Caco-2 (cell line): ENCODE data around the gene CAMK2G. TPM values are rescaled to one million over a fixed set of nuclear protein-coding genes. Genes with fewer than 3 reads are reported as not detected.
"Not testable (repeated sequence)": the region's sequence is repeated elsewhere in the genome, so short reads cannot be mapped to it uniquely, and the experiment has no call there.

Experiments used
- BruUV-seq: library from RNA; stranded (reverse); fragments of 400-500 nt; replicated peaks from 2 replicates; lab custom pipeline; 2021; lab: Mats Ljungman, UMichigan
- CTCF ChIA-PET: fragments of 300-600 bp; sonication (Branson Sonifier 250); formaldehyde crosslinking; loops from one replicate; lab custom pipeline; 2022; ENCODE audit warnings: antibody characterized with exemption; lab: Charles Lee
- POLR2A ChIA-PET: fragments of 300-600 bp; sonication (Branson Sonifier 250); formaldehyde crosslinking; loops from one replicate; lab custom pipeline; 2022; ENCODE audit warnings: antibody characterized with exemption; lab: Charles Lee
- DNase-seq, 2 experiments: peaks; one replicate each; pipeline versions ENCODE4 v3.0.0 to v3.0.0-alpha.2; 2020 to 2022
- H3K27me3 ChIP-seq: replicated peaks from 2 replicates; pipeline ENCODE4 v1.6.0; 2011; ENCODE audit warnings: low read length; ENCODE audit not compliant: control insufficient read depth, insufficient read depth
- H3K36me3 ChIP-seq: 2 replicates; pipeline ENCODE4 v1.5.1; 2011; ENCODE audit warnings: low read length; ENCODE audit not compliant: control insufficient read depth, insufficient read depth
- H3K4me1 ChIP-seq: fragments of 250-450 bp; sonication (Bioruptor Pico); 2 replicates; pipeline ENCODE4 v1.5.1; 2020; ENCODE audit warnings: mild to moderate bottlenecking
- H3K4me3 ChIP-seq: 2 replicates; pipeline ENCODE4 v1.5.1; 2011; ENCODE audit warnings: low read depth, mild to moderate bottlenecking, control low read depth, low read length
- H3K9me3 ChIP-seq: fragments of 250-450 bp; sonication (Bioruptor Pico); 2 replicates; pipeline ENCODE4 v1.5.1; 2020; ENCODE audit warnings: mild to moderate bottlenecking, moderate library complexity
- H3K27ac Mint-ChIP-seq: one replicate; pipeline ENCODE4 v1.8.0; 2022; ENCODE audit warnings: mixed read lengths; ENCODE audit not compliant: unreplicated experiment
- H3K27me3 Mint-ChIP-seq: one replicate; pipeline ENCODE4 v1.8.0; 2022; ENCODE audit warnings: mixed read lengths; ENCODE audit not compliant: insufficient read depth, unreplicated experiment
- H3K36me3 Mint-ChIP-seq: one replicate; pipeline ENCODE4 v1.8.0; 2022; ENCODE audit warnings: mild to moderate bottlenecking, mixed read lengths; ENCODE audit not compliant: insufficient read depth, unreplicated experiment
- H3K4me1 Mint-ChIP-seq: one replicate; pipeline ENCODE4 v1.8.0; 2022; ENCODE audit warnings: low read depth, mixed read lengths; ENCODE audit not compliant: unreplicated experiment
- H3K4me3 Mint-ChIP-seq: one replicate; pipeline ENCODE4 v1.8.0; 2022; ENCODE audit warnings: mild to moderate bottlenecking, moderate library complexity, mixed read lengths; ENCODE audit not compliant: unreplicated experiment
- H3K9me3 Mint-ChIP-seq: one replicate; pipeline ENCODE4 v1.8.0; 2022; ENCODE audit warnings: mixed read lengths; ENCODE audit not compliant: unreplicated experiment
- CTCF ChIP-seq, 2 experiments: fragments of 200-600 bp in 1 of 2; IDR thresholded peaks; 1 replicate in 1 of 2; 2 replicates in 1 of 2; pipeline versions ENCODE4 v1.5.1 to v1.8.0; 2011 to 2022; ENCODE audit warnings: antibody characterized with exemption in 1 of 2, control low read depth in 1 of 2, inconsistent platforms in 1 of 2, low read depth in 1 of 2, low read length in 1 of 2, mild to moderate bottlenecking in 1 of 2, moderate library complexity in 1 of 2; ENCODE audit not compliant: insufficient read depth in 1 of 2, severe bottlenecking in 1 of 2, unreplicated experiment in 1 of 2
- intact Hi-C: fragments of 100-400 bp; cut with micrococcal nuclease; formaldehyde crosslinking; loops from one replicate; pipeline ENCODE4 v1.10.0; 2022; ENCODE audit not compliant: unreplicated experiment
- total RNA-seq: library from RNA; stranded (reverse); gene quantifications from 2 replicates; pipeline ENCODE4 v1.2.3, GENCODE V29; 2022

CAMK2G gene
- total RNA-seq, 1 experiment from 2014 or later = 78.8 TPM

- no peak for DNase-seq
- Mint-ChIP-seq H3K4me1 (no peaks in the 10 kb centered on the region), H3K27ac (no peak overlapping the region), H3K36me3 (peaks cover 84% of the 10 kb centered on the region), H3K9me3 (no peaks in the 10 kb centered on the region), H3K4me3 (no peak overlapping the region), H3K27me3 (no peaks in the 10 kb centered on the region)
- H3K27me3 ChIP-seq = no peaks in the 10 kb centered on the region
- no peaks in the 10 kb centered on the region for H3K4me1 ChIP-seq
- peaks cover 9% of the 10 kb centered on the region for H3K36me3 ChIP-seq
- intact Hi-C loops = no loop called here
- no peaks in the 10 kb centered on the region for H3K9me3 ChIP-seq
- ChIA-PET POLR2A (no interaction called here), CTCF (no interaction called here)
- no peak overlapping the region for H3K4me3 ChIP-seq
- BruUV-seq = no TSS peak
- no peak for TF ChIP-seq CTCF (IDR thresholded peaks at IDR 0.05; ENCODE audit: insufficient read depth in 1 of 2, low read depth in 1 of 2, low read length in 1 of 2, severe bottlenecking in 1 of 2, unreplicated experiment in 1 of 2)
Measured at GRCh38 chr10:73836427-73836980, 37.9 kb downstream of the CAMK2G start.

- H3K27ac Mint-ChIP-seq, CTCF ChIA-PET, H3K27me3 Mint-ChIP-seq, H3K4me3 Mint-ChIP-seq, H3K27me3 ChIP-seq, BruUV-seq, H3K4me1 ChIP-seq, H3K4me1 Mint-ChIP-seq, H3K9me3 ChIP-seq, H3K4me3 ChIP-seq, DNase-seq, intact Hi-C loops, H3K9me3 Mint-ChIP-seq, POLR2A ChIA-PET, H3K36me3 ChIP-seq: not testable (repeated sequence)
- H3K36me3 Mint-ChIP-seq = peaks cover 67% of the 10 kb centered on the region
Measured at GRCh38 chr10:73829090-73829489, 45.3 kb downstream of the CAMK2G start.

- BruUV-seq = no TSS peak
- H3K36me3 Mint-ChIP-seq = peaks cover 68% of the 10 kb centered on the region
- DNase-seq = no peak
Measured at GRCh38 chr10:73828161-73828560, 46.2 kb downstream of the CAMK2G start.

More at GRCh38 chr10:73828161-73828560, 46.2 kb downstream of the CAMK2G start:
- Mint-ChIP-seq H3K9me3 (no peaks in the 10 kb centered on the region), H3K4me3 (no peak overlapping the region), H3K4me1 (no peaks in the 10 kb centered on the region), H3K27ac (peak overlapping the region; percentile 20), H3K27me3 (no peaks in the 10 kb centered on the region)
- POLR2A ChIA-PET = no interaction called here
- Histone ChIP-seq H3K36me3 (peaks cover 12% of the 10 kb centered on the region), H3K27me3 (no peaks in the 10 kb centered on the region), H3K9me3 (no peaks in the 10 kb centered on the region), H3K4me1 (no peaks in the 10 kb centered on the region), H3K4me3 (no peak overlapping the region)
- intact Hi-C loops = no loop called here
- no peak for TF ChIP-seq CTCF (IDR thresholded peaks at IDR 0.05; ENCODE audit: insufficient read depth in 1 of 2, low read depth in 1 of 2, low read length in 1 of 2, severe bottlenecking in 1 of 2, unreplicated experiment in 1 of 2)
- CTCF ChIA-PET = no interaction called here
